KMS-11 (cell line): Measurements from ENCODE around the gene BRI3BP.
"Not testable (repeated sequence)": the region's sequence is repeated elsewhere in the genome, so short reads cannot be mapped to it uniquely, and the experiment has no call there.

Experiments used
- H2AFZ ChIP-seq: fragments of 200-600 bp; sonication (generic); 2 replicates; pipeline ENCODE4 v1.6.1; 2016; ENCODE audit warnings: antibody characterized with exemption, mixed run types, low read depth
- H3K27ac ChIP-seq: fragments of 200-600 bp; sonication (generic); 2 replicates; pipeline ENCODE4 v1.6.1; 2016; ENCODE audit warnings: mild to moderate bottlenecking, mixed run types
- H3K27me3 ChIP-seq: fragments of 200-600 bp; sonication (generic); 2 replicates; pipeline ENCODE4 v1.6.1; 2017; ENCODE audit warnings: mild to moderate bottlenecking, low read depth, mixed run types, moderate library complexity; ENCODE audit not compliant: insufficient read depth
- H3K36me3 ChIP-seq: fragments of 200-600 bp; sonication (generic); 2 replicates; pipeline ENCODE4 v1.6.1; 2017; ENCODE audit warnings: mild to moderate bottlenecking, mixed run types; ENCODE audit not compliant: insufficient read depth
- H3K4me1 ChIP-seq: fragments of 200-600 bp; sonication (generic); 2 replicates; pipeline ENCODE4 v1.6.1; 2016; ENCODE audit warnings: mild to moderate bottlenecking, low read depth, mixed run types; ENCODE audit not compliant: poor library complexity, severe bottlenecking
- H3K4me2 ChIP-seq: fragments of 200-600 bp; sonication (generic); 2 replicates; pipeline ENCODE4 v1.7.0; 2016; ENCODE audit warnings: mild to moderate bottlenecking, mixed run types
- H3K4me3 ChIP-seq: fragments of 200-600 bp; sonication (generic); IDR thresholded peaks from 2 replicates; pipeline ENCODE4 v1.6.1; 2017; ENCODE audit warnings: low read depth, low read length, mixed read lengths; ENCODE audit not compliant: insufficient read depth
- H3K79me2 ChIP-seq: fragments of 200-600 bp; sonication (generic); 2 replicates; pipeline ENCODE4 v1.6.1; 2016; ENCODE audit warnings: low read depth, mixed run types; ENCODE audit not compliant: insufficient read depth
- H3K9ac ChIP-seq: fragments of 200-600 bp; sonication (generic); 2 replicates; pipeline ENCODE4 v1.6.1; 2016; ENCODE audit warnings: mild to moderate bottlenecking, mixed run types
- H4K20me1 ChIP-seq: fragments of 200-600 bp; sonication (generic); 2 replicates; pipeline ENCODE4 v1.6.1; 2016; ENCODE audit warnings: mild to moderate bottlenecking, mixed run types; ENCODE audit not compliant: insufficient read depth
- CTCF ChIP-seq: fragments of 200-600 bp; sonication (generic); conservative IDR thresholded peaks from 2 replicates; pipeline ENCODE4 v1.6.1; 2017; ENCODE audit warnings: low read depth, mild to moderate bottlenecking, antibody characterized with exemption, low read length, moderate library complexity, mixed read lengths

The BRI3BP gene

GRCh38 chr12:124975276-124975675, 18.2 kb upstream of the BRI3BP start:
- no peak overlapping the region for H2AFZ ChIP-seq
- H4K20me1 ChIP-seq = no peaks in the 10 kb centered on the region
- no peak overlapping the region for H3K9ac ChIP-seq
- H3K79me2 ChIP-seq = no peaks in the 10 kb centered on the region
- H3K36me3 ChIP-seq = no peaks in the 10 kb centered on the region
- H3K4me1 ChIP-seq = no peaks in the 10 kb centered on the region
- no peak for TF ChIP-seq CTCF
- no peak overlapping the region for H3K4me2 ChIP-seq
- no peak overlapping the region for H3K4me3 ChIP-seq
- H3K27me3 ChIP-seq = no peaks in the 10 kb centered on the region
- no peak overlapping the region for H3K27ac ChIP-seq

GRCh38 chr12:124976999-124977398, 16.4 kb upstream of the BRI3BP start:
- Histone ChIP-seq H4K20me1 (no peaks in the 10 kb centered on the region), H3K27me3 (no peaks in the 10 kb centered on the region), H3K4me2 (no peak overlapping the region), H3K9ac (no peak overlapping the region), H3K4me1 (no peaks in the 10 kb centered on the region), H3K4me3 (no peak overlapping the region), H2AFZ (no peak overlapping the region), H3K79me2 (no peaks in the 10 kb centered on the region), H3K27ac (no peak overlapping the region), H3K36me3 (no peaks in the 10 kb centered on the region)
- no peak for TF ChIP-seq CTCF

GRCh38 chr12:124979568-124979967, 13.9 kb upstream of the BRI3BP start:
- Histone ChIP-seq H3K27ac (no peak overlapping the region), H3K4me2 (no peak overlapping the region), H3K9ac (no peak overlapping the region), H3K27me3 (no peaks in the 10 kb centered on the region), H3K4me3 (no peak overlapping the region), H4K20me1 (no peaks in the 10 kb centered on the region), H3K4me1 (no peaks in the 10 kb centered on the region), H3K79me2 (no peaks in the 10 kb centered on the region), H2AFZ (no peak overlapping the region), H3K36me3 (no peaks in the 10 kb centered on the region)
- TF ChIP-seq CTCF = no peak

GRCh38 chr12:124980098-124980892, 13.2 kb upstream of the BRI3BP start:
- H4K20me1 ChIP-seq = no peaks in the 10 kb centered on the region
- H3K4me3 ChIP-seq = no peak overlapping the region
- H2AFZ ChIP-seq = no peak overlapping the region
- H3K36me3 ChIP-seq = no peaks in the 10 kb centered on the region
- H3K79me2 ChIP-seq = no peaks in the 10 kb centered on the region
- H3K27me3 ChIP-seq = no peaks in the 10 kb centered on the region
- H3K27ac ChIP-seq = no peak overlapping the region
- H3K9ac ChIP-seq = no peak overlapping the region
- H3K4me1 ChIP-seq = no peaks in the 10 kb centered on the region
- no peak for TF ChIP-seq CTCF
- no peak overlapping the region for H3K4me2 ChIP-seq

- not testable (repeated sequence) for H2AFZ ChIP-seq, H3K9ac ChIP-seq, H4K20me1 ChIP-seq, H3K36me3 ChIP-seq, H3K4me1 ChIP-seq, H3K4me3 ChIP-seq, H3K27me3 ChIP-seq, H3K27ac ChIP-seq, H3K4me2 ChIP-seq
- H3K79me2 ChIP-seq = peaks cover 29% of the 10 kb centered on the region
Measured at GRCh38 chr12:124986876-124987275, 6.6 kb upstream of the BRI3BP start.
